ENCODE measurements around the gene GUCA2B.

DNA sequence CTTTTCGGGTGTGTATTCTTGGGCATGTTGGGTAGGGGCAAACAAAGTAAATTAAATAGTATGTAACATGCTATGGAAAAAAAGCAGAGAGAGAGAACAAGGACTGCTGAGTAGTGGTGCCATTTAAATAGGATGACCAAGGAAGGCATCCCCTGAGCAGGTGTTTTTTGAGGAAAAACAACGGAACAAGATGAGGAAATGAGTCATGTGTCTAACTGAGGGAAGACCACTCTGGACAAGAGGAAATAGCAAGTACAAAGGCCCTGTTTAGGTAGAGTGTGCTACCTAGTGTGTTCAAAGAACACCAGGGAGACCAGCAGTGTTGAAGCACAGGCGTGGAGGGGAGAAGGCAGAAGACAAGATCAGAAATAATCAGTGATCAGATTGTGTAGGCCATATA, 31.4 kb downstream of the GUCA2B start:
- TF ChIP-seq POLR2AphosphoS5 (IDR thresholded peaks at IDR 0.05) (no peak), CTCF (IDR thresholded peaks at IDR 0.05) (no peak), POLR2A (IDR thresholded peaks at IDR 0.05) (no peak), EP300 (IDR thresholded peaks at IDR 0.05) (no peak)

Measured in stomach (tissue), 4 donors.